Vagina (tissue), 2 donors: ENCODE data around the gene COL1A2. TPM values are rescaled to one million over a fixed set of nuclear protein-coding genes. Genes with fewer than 3 reads are reported as not detected.

Experiments
- DNase-seq, 2 donors: peaks; one replicate each; pipeline ENCODE4 v3.0.0-alpha.2; 2017; ENCODE audit errors: extremely low spot score in 2 of 2
- H3K27ac ChIP-seq: fragments of 200-600 bp; sonication (generic); one replicate; pipeline ENCODE4 v1.5.1; 2019
- H3K27me3 ChIP-seq: fragments of 200-600 bp; sonication (generic); one replicate; pipeline ENCODE4 v1.5.1; 2019
- H3K36me3 ChIP-seq, 2 donors: fragments of 200-600 bp; sonication (generic); one replicate each; pipeline ENCODE4 v1.5.1; 2017 to 2019
- H3K4me1 ChIP-seq: fragments of 200-600 bp; sonication (generic); one replicate; pipeline ENCODE4 v1.5.1; 2019
- H3K4me3 ChIP-seq, 2 donors: fragments of 200-600 bp; sonication (generic); 1 replicate in 1 of 2; 2 replicates in 1 of 2; pipeline ENCODE4 v1.5.1; 2016 to 2019
- H3K9me3 ChIP-seq: fragments of 200-600 bp; sonication (generic); one replicate; pipeline ENCODE4 v1.5.1; 2019
- CTCF ChIP-seq, 3 experiments: fragments of 450-650 bp in 2 of 3; fragments of 200-600 bp in 1 of 3; sonication (generic) in 1 of 3; IDR thresholded peaks; one replicate each; pipeline ENCODE4 v1.5.1; 2017 to 2019; ENCODE audit warnings: antibody characterized with exemption in 3 of 3, mild to moderate bottlenecking in 2 of 3, moderate library complexity in 2 of 3
- POLR2A ChIP-seq, 2 donors: fragments of 450-650 bp; IDR thresholded peaks; one replicate each; pipeline ENCODE4 v1.6.1; 2017; ENCODE audit warnings: antibody characterized with exemption in 2 of 2, mild to moderate bottlenecking in 2 of 2, moderate library complexity in 2 of 2
- POLR2AphosphoS5 ChIP-seq, 2 donors: sonication (generic); formaldehyde crosslinking; IDR thresholded peaks; one replicate each; pipeline ENCODE4 v1.9.0; 2017; ENCODE audit warnings: antibody characterized with exemption in 2 of 2, mild to moderate bottlenecking in 2 of 2, low read depth in 1 of 2; ENCODE audit not compliant: insufficient read depth in 1 of 2
- intact Hi-C: fragments of 100-400 bp; cut with DNase I; formaldehyde crosslinking; loops from one replicate; pipeline ENCODE4 v1.15.1; 2023
- total RNA-seq: library from RNA; depleted of rRNA; stranded (reverse); fragments of >200 nt; gene quantifications from one replicate; pipeline ENCODE4 v1.2.3, GENCODE V29; 2016

Gene COL1A2
- total RNA-seq, 1 donor from 2014 or later: 199 TPM

GRCh38 chr7:94422136-94422535 lies 27.4 kb downstream of the COL1A2 start:
- Histone ChIP-seq H3K27me3 (no peaks in the 10 kb centered on the region), H3K27ac (peak overlapping the region; percentile 79), H3K36me3 (peaks cover 0 to 81% of the 10 kb centered on the region in 2 donors), H3K9me3 (no peaks in the 10 kb centered on the region), H3K4me1 (peaks cover 39% of the 10 kb centered on the region), H3K4me3 (no peak overlapping the region)
- DNase-seq: no peak
- TF ChIP-seq POLR2A (IDR thresholded peaks at IDR 0.05) (no peak), CTCF (IDR thresholded peaks at IDR 0.05) (no peak), POLR2AphosphoS5 (IDR thresholded peaks at IDR 0.05; ENCODE audit: insufficient read depth in 1 of 2, low read depth in 1 of 2) (no peak)
- intact Hi-C loops: no loop called here

- H3K4me3 ChIP-seq: no peak overlapping the region
- H3K9me3 ChIP-seq: no peaks in the 10 kb centered on the region
- H3K36me3 ChIP-seq: peaks cover 0 to 82% of the 10 kb centered on the region in 2 donors
- DNase-seq: no peak
- H3K27me3 ChIP-seq: no peaks in the 10 kb centered on the region
- peaks cover 35% of the 10 kb centered on the region for H3K4me1 ChIP-seq
- H3K27ac ChIP-seq: peak overlapping the region; percentile 79
- intact Hi-C loops: no loop called here
- TF ChIP-seq POLR2A (IDR thresholded peaks at IDR 0.05) (no peak), POLR2AphosphoS5 (IDR thresholded peaks at IDR 0.05; ENCODE audit: insufficient read depth in 1 of 2, low read depth in 1 of 2) (no peak), CTCF (IDR thresholded peaks at IDR 0.05) (no peak)
These were observed 28.2 kb downstream of the COL1A2 start for GRCh38 chr7:94422827-94423460.

DNA sequence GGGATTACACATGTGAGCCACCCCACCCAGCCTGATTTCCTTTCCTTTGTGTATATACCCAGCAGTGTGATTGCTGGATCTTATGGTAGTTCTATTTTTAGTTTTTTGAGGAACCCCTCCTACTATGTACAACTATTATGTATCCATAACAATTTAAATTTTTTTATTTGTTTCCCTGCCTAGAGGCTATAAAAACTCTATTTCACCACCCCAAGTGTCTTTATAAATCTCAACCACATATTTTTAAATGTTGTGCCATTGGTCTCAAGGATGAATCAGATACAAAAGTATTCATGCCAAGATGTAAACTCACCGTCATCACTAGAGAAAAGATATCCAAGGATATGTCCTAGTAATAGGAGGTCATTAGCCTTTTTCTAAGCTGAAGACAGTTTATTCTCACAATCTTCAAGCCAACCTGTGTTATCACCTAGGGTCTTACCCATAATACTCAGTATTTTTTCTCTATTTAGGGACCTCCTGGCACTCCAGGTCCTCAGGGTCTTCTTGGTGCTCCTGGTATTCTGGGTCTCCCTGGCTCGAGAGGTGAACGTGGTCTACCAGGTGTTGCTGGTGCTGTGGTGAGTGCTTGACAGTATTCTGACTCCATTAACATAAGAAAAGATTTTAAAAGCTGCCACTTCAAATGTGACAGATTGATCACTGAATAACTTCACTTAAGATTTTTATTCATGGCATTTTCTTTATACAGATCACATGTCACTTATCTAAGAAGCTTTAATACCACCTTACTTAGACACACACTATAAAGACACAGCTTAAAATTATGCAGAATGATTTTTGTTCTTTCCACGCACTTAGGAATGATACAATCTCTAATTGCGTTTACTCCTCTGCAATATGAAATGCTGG lies 29.4 kb downstream of the COL1A2 start:
- Histone ChIP-seq H3K27ac (peak overlapping the region; percentile 79), H3K9me3 (no peaks in the 10 kb centered on the region), H3K4me1 (peaks cover 24% of the 10 kb centered on the region), H3K36me3 (peaks cover 0 to 71% of the 10 kb centered on the region in 2 donors), H3K4me3 (no peak overlapping the region), H3K27me3 (no peaks in the 10 kb centered on the region)
- intact Hi-C loops: no loop called here
- no peak for TF ChIP-seq CTCF (IDR thresholded peaks at IDR 0.05)
- no peak for TF ChIP-seq POLR2AphosphoS5 (IDR thresholded peaks at IDR 0.05; ENCODE audit: insufficient read depth in 1 of 2, low read depth in 1 of 2)
- TF ChIP-seq POLR2A (IDR thresholded peaks at IDR 0.05): no peak
- no peak for DNase-seq

GRCh38 chr7:94425546-94425945 lies 30.9 kb downstream of the COL1A2 start:
- Histone ChIP-seq H3K36me3 (peaks cover 0 to 60% of the 10 kb centered on the region in 2 donors), H3K9me3 (no peaks in the 10 kb centered on the region), H3K27ac (peak overlapping the region; percentile 79), H3K4me3 (no peak overlapping the region), H3K27me3 (no peaks in the 10 kb centered on the region), H3K4me1 (peaks cover 15% of the 10 kb centered on the region)
- no peak for TF ChIP-seq CTCF (IDR thresholded peaks at IDR 0.05)
- TF ChIP-seq POLR2A (IDR thresholded peaks at IDR 0.05): no peak
- TF ChIP-seq POLR2AphosphoS5 (IDR thresholded peaks at IDR 0.05; ENCODE audit: insufficient read depth in 1 of 2, low read depth in 1 of 2): no peak
- intact Hi-C loops: no loop called here
- no peak for DNase-seq
